Measurements from ENCODE around the gene SEZ6L.
"Not testable (repeated sequence)": the region's sequence is repeated elsewhere in the genome, so short reads cannot be mapped to it uniquely, and the experiment has no call there.

Gene SEZ6L

GRCh38 chr22:26377170-26377830, 208.0 kb downstream of the SEZ6L start:
- no peak for DNase-seq (ENCODE audit: low read depth in 4 of 4, low spot score in 1 of 4)

DNA sequence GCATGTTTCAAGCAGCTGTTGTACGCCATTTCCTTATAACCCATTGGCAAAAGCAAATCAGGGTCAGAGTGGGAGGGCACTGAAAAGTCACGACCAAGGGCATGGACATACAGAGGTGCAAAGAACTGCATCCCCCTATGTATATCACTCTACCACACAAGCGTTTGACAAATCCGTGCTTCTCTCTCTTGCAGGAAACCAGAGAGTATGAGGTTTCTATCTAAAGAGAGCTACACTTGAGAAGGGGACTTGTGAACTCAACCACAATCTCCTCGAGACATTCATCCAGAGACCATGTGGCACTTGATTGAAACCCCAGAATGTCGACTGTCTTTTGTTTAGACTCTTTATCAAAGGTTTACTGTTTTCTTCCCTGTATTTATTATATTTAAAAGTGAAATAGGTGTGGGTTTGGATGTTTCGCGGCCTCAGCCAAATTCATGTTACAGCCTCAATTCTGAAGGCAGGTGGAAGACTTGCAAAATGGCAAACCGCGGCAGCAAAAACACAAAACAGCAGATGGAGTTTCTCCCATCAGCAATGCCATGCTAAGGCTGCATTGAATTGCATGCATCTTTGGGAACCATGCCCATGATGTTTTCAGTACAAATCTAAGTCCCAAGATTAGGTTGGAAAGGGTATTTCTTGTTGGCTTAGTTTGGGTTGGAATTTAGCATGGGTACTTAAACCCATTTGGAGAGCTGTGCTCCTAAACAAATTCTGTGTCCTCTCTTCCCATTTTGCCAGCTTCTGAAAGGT, 211.0 kb downstream of the SEZ6L start:
- DNase-seq (ENCODE audit: low read depth in 4 of 4, low spot score in 1 of 4), result no peak

- no peak for DNase-seq (ENCODE audit: low read depth in 4 of 4, low spot score in 1 of 4)
These were observed 213.5 kb downstream of the SEZ6L start for GRCh38 chr22:26382782-26383181.

GRCh38 chr22:26383968-26384556, 214.8 kb downstream of the SEZ6L start:
- DNase-seq (ENCODE audit: low read depth in 4 of 4, low spot score in 1 of 4), result no peak

- DNase-seq (ENCODE audit: low read depth in 4 of 4, low spot score in 1 of 4), result no peak
These were observed 215.9 kb downstream of the SEZ6L start for GRCh38 chr22:26385164-26385563.

DNA sequence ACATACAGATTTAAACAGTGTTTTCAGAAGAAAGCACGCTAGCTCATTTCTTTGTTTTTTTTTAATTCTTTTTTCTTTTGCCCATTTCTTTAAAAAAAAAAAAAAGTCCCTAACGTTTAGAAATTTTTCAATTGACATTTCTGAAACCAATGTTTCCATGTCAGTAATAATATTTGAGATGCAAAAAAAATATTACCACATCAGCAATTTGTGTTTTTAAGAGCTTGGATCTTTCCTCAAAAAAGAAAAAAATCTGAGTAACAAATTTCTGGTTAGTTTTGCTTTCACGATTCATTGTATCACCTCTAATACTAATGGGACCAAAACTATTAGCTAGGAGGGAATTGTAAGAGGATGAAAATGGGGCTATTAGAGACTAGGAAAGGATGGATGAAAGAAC, 219.9 kb downstream of the SEZ6L start:
- no peak for DNase-seq (ENCODE audit: low read depth in 4 of 4, low spot score in 1 of 4)

GRCh38 chr22:26391091-26391490, 221.8 kb downstream of the SEZ6L start:
- DNase-seq (ENCODE audit: low read depth in 4 of 4, low spot score in 1 of 4), result no peak

DNA sequence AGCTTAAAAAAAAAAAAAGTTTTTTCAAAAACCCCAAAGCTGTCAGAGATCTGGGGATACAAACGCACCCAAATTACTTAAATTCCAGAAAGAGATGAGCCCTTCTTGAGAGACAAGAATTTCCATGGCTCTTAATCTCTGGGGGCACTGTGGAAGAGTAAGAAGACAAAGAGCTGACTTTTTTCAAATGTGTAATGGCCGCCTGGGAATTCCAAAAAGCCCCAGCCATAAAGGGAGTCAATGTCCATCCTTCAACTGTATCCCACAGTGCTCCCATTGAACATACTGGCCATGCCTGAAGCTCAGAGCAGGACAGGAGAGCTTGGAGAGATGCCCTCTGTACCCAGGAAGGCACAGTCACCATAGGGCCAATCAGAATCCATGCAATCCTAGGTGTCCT, 222.4 kb downstream of the SEZ6L start:
- no peak for DNase-seq (ENCODE audit: low read depth in 4 of 4, low spot score in 1 of 4)

GRCh38 chr22:26393929-26394328, 224.7 kb downstream of the SEZ6L start:
- no peak for DNase-seq (ENCODE audit: low read depth in 4 of 4, low spot score in 1 of 4)

DNA sequence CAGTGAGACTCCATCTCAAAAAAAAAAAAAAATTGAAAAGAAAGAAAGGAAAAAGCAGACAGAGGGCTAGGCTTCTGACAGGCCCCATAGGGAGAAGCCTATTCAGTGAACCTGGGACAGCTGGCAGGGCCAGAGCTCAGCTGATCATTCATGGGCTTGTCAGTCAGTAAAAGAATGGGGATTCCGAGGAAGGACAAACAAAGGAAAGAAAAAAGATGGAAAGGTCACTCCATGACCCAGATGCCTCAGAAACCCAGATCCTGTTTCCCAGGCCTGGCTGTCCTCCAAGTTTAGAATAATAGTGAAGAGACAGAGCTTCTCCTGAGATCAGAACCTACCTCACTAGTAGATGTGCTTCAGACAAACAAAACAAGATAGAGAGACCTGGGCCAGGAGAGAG, 225.5 kb downstream of the SEZ6L start:
- DNase-seq (ENCODE audit: low read depth in 4 of 4, low spot score in 1 of 4), result no peak

DNA sequence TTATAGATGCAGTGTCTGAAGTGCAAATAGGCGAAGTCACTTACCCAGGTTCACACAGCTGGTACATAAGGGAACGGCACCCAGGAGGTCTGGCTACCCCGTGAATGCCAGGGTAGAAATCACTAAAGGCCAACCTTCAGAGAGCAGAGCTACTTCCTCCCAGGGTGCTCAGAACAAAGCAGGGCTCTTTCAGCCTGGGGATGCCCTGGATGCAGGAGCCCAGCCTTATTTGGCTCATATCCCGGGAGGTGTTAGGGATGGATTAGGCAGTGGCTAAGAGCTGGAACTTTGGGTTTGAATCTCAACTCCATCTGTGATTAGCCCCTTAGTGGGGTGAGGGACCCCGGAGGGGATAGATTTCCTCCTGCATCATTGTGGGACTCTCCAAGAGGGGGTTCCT, 226.7 kb downstream of the SEZ6L start:
- no peak for DNase-seq (ENCODE audit: low read depth in 4 of 4, low spot score in 1 of 4)

GRCh38 chr22:26398741-26399153, 229.5 kb downstream of the SEZ6L start:
- peak; percentile 3 to 34 (median 26) for DNase-seq (ENCODE audit: low read depth in 4 of 4, low spot score in 1 of 4)

DNA sequence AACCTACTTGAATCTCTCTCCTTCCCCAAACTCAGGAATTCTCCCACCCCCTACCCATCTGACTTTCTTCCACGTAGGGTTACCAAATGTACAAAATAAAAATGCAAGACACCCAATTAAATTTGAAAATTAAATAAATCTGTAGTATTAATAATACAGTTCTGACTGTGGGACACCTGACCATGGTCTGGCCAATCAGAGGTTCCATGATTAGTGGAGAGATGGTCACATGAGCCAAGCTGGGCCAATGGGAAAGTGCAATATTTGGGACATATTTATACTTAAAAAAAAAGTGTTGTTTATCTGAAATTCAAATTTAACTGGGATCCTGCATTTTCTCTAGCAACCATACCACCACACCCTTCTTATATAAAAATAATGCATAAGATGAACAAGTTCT, 230.0 kb downstream of the SEZ6L start:
- DNase-seq (ENCODE audit: low read depth in 4 of 4, low spot score in 1 of 4), result no peak

DNA sequence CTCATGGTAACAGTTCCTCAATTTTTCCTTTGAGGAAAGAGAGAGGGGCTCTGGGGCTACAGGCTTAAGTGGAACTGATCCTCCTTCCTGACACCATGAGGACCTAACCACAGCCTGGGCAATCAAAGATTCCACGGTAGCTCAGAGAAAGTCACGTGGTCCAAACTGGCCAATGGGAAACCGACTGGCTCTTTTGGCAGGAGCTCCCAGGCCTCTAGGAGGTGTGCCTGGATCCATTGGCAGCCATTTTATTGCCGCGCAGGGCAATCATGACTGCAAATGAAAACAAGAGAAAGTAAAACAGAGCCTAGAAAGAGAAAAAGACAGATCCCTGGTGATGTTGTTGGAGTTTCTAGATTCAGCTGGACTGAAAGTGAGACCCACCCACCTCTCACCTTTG, 232.5 kb downstream of the SEZ6L start:
- no peak for DNase-seq (ENCODE audit: low read depth in 4 of 4, low spot score in 1 of 4)

GRCh38 chr22:26404851-26405421, 235.7 kb downstream of the SEZ6L start:
- DNase-seq (ENCODE audit: low read depth in 4 of 4, low spot score in 1 of 4), result no peak

DNA sequence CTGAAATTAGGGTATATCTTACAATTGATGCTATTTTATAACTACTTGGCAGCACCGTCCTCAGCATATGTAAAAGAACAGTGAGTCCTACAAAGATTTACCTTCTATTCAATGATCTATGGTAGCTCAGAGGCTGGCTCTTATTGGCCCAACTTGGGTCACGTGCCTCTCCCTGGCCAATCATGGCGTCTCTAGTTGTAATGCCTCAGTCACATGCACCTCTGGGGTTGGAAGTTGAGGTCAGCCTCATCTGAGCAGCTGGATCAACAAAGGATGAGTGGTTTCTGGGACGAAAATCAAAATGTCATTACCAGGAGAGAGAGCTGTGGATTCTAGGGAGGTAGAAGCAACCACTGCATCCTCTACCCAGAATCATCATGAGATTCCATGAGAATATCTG, 236.9 kb downstream of the SEZ6L start:
- no peak for DNase-seq (ENCODE audit: low read depth in 4 of 4, low spot score in 1 of 4)

GRCh38 chr22:26408562-26409220, 239.4 kb downstream of the SEZ6L start:
- not testable (repeated sequence) for DNase-seq (ENCODE audit: low read depth in 4 of 4, low spot score in 1 of 4)

GRCh38 chr22:26409719-26410335, 240.6 kb downstream of the SEZ6L start:
- no peak for DNase-seq (ENCODE audit: low read depth in 4 of 4, low spot score in 1 of 4)

DNA sequence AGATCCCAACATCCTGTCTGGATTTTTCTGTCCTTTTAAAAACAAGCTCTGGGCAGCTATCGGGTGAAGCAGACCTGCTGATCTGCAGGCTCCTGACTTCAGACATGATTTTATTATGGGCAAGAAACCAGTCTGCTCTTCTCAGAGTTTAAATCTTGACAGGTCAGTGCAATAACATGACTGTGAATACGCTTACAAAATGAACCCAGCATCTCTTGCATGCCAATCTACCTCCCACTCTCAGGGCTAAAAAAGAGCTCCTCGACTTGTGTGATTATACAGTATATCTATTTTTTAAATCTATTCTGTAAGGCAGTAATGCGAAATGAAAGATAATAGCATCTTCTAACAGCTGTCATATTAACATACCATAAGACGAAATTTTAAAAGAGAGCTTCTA, 241.1 kb downstream of the SEZ6L start:
- DNase-seq (ENCODE audit: low read depth in 4 of 4, low spot score in 1 of 4), result no peak

GRCh38 chr22:26414347-26414746, 245.1 kb downstream of the SEZ6L start:
- no peak for DNase-seq (ENCODE audit: low read depth in 4 of 4, low spot score in 1 of 4)

GRCh38 chr22:26416256-26416655, 247.0 kb downstream of the SEZ6L start:
- DNase-seq (ENCODE audit: low read depth in 4 of 4, low spot score in 1 of 4), result no peak
